ENCODE data around the gene SMG9. TPM values are rescaled to one million over a fixed set of nuclear protein-coding genes. Genes with fewer than 3 reads are reported as not detected.
A peak's percentile ranks its signal among the peaks of the same experiment; 100 is the strongest.

The SMG9 gene
- total RNA-seq, 4 donors from 2014 or later, result 7.5 to 25.6 (median 22.3) TPM

- no peaks in the 10 kb centered on the region for H3K9me3 ChIP-seq
- WGBS, result 57% methylated on average over 4 of the region's 4 CpGs
- H3K36me3 ChIP-seq, result no peaks in the 10 kb centered on the region
- TF ChIP-seq EP300 (IDR thresholded peaks at IDR 0.05) (no peak), POLR2A (IDR thresholded peaks at IDR 0.05; ENCODE audit: low read depth) (no peak), POLR2AphosphoS5 (IDR thresholded peaks at IDR 0.05) (no peak), CTCF (IDR thresholded peaks at IDR 0.05) (no peak)
- H3K4me3 ChIP-seq, result no peak overlapping the region
- peak overlapping the region in 2 of 4 donors; percentile 34 to 54 for H3K27ac ChIP-seq (replicated peaks in 1 of 4)
- DNase-seq (ENCODE audit: extremely low spot score), result no peak
- intact Hi-C loops (cut with DNase I), result no loop called here
- H3K4me1 ChIP-seq, result peaks cover 8 to 27% (median 17%) of the 10 kb centered on the region in 4 donors
- peaks cover 0 to 60% (median 0%) of the 10 kb centered on the region in 4 donors for H3K27me3 ChIP-seq
These were observed 29.6 kb upstream of the SMG9 start for GRCh38 chr19:43784241-43784980.

- H3K4me1 ChIP-seq, result peaks cover 8 to 34% (median 22%) of the 10 kb centered on the region in 4 donors
- TF ChIP-seq POLR2A (IDR thresholded peaks at IDR 0.05; ENCODE audit: low read depth), result no peak
- TF ChIP-seq EP300 (IDR thresholded peaks at IDR 0.05), result no peak
- no peak for TF ChIP-seq POLR2AphosphoS5 (IDR thresholded peaks at IDR 0.05)
- intact Hi-C loops (cut with DNase I), result no loop called here
- no peak overlapping the region for H3K27ac ChIP-seq (replicated peaks in 1 of 4)
- peaks cover 0 to 60% (median 0%) of the 10 kb centered on the region in 4 donors for H3K27me3 ChIP-seq
- 96% methylated on average over 8 of the region's 8 CpGs for WGBS
- H3K9me3 ChIP-seq, result no peaks in the 10 kb centered on the region
- no peak for DNase-seq (ENCODE audit: extremely low spot score)
- no peaks in the 10 kb centered on the region for H3K36me3 ChIP-seq
- H3K4me3 ChIP-seq, result no peak overlapping the region
These were observed 28.9 kb upstream of the SMG9 start for GRCh38 chr19:43783636-43784035.

- no peak overlapping the region for H3K4me3 ChIP-seq
- intact Hi-C loops (cut with DNase I), result no loop called here
These were observed 28.0 kb upstream of the SMG9 start for GRCh38 chr19:43782689-43783231.

DNA sequence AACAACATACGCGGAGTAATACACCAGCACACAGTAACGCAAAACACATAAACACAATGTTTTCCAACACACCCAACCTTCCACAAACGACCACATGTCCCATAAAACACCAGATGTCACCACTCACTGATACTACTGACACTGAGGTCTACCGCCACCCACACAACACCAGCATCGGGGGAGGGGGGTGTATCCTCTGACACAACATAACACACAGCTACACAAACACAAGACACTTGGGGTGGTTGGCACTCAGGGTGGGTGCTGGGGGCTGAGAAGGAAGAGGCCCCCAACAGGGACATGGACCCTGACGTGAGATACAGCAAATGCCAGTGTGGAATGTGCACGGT, 27.5 kb upstream of the SMG9 start:
- Histone ChIP-seq H3K27ac (replicated peaks in 1 of 4) (no peak overlapping the region), H3K27me3 (peaks cover 0 to 68% (median 0%) of the 10 kb centered on the region in 4 donors), H3K4me3 (no peak overlapping the region), H3K9me3 (no peaks in the 10 kb centered on the region), H3K36me3 (no peaks in the 10 kb centered on the region), H3K4me1 (peaks cover 8 to 48% (median 34%) of the 10 kb centered on the region in 4 donors)
- intact Hi-C loops (cut with DNase I), result no loop called here
- TF ChIP-seq POLR2A (IDR thresholded peaks at IDR 0.05; ENCODE audit: low read depth), result no peak
- WGBS, result 60% methylated on average over 7 of the region's 8 CpGs
- no peak for DNase-seq (ENCODE audit: extremely low spot score)

More at GRCh38 chr19:43782689-43783231, 28.0 kb upstream of the SMG9 start:
- Histone ChIP-seq H3K27me3 (peaks cover 0 to 63% (median 0%) of the 10 kb centered on the region in 4 donors), H3K9me3 (no peaks in the 10 kb centered on the region), H3K27ac (replicated peaks in 1 of 4) (no peak overlapping the region), H3K36me3 (no peaks in the 10 kb centered on the region), H3K4me1 (peaks cover 8 to 43% (median 29%) of the 10 kb centered on the region in 4 donors)
- 82% methylated on average over 12 of the region's 24 CpGs for WGBS
- TF ChIP-seq POLR2AphosphoS5 (IDR thresholded peaks at IDR 0.05), result no peak
- TF ChIP-seq POLR2A (IDR thresholded peaks at IDR 0.05; ENCODE audit: low read depth), result no peak
- TF ChIP-seq CTCF (IDR thresholded peaks at IDR 0.05), result no peak
- no peak for TF ChIP-seq EP300 (IDR thresholded peaks at IDR 0.05)
- no peak for DNase-seq (ENCODE audit: extremely low spot score)

- WGBS, result 97% methylated on average over 14 of the region's 14 CpGs
- Histone ChIP-seq H3K36me3 (no peaks in the 10 kb centered on the region), H3K27me3 (peaks cover 0 to 68% (median 0%) of the 10 kb centered on the region in 4 donors), H3K4me3 (no peak overlapping the region), H3K4me1 (peaks cover 8 to 48% (median 34%) of the 10 kb centered on the region in 4 donors), H3K27ac (replicated peaks in 1 of 4) (no peak overlapping the region), H3K9me3 (no peaks in the 10 kb centered on the region)
- intact Hi-C loops (cut with DNase I), result no loop called here
- no peak for DNase-seq (ENCODE audit: extremely low spot score)
- TF ChIP-seq POLR2AphosphoS5 (IDR thresholded peaks at IDR 0.05), result no peak
- TF ChIP-seq EP300 (IDR thresholded peaks at IDR 0.05), result no peak
- TF ChIP-seq CTCF (IDR thresholded peaks at IDR 0.05), result no peak
- TF ChIP-seq POLR2A (IDR thresholded peaks at IDR 0.05; ENCODE audit: low read depth), result no peak
These were observed 27.0 kb upstream of the SMG9 start for GRCh38 chr19:43781630-43782310.
